Measurements from ENCODE around the gene PDZK1IP1.

- TF ChIP-seq CTCF (conservative IDR thresholded peaks at IDR 0.05) (no peak), ZFX (IDR thresholded peaks at IDR 0.05) (no peak)
Measured at GRCh38 chr1:47182676-47183235, 7.1 kb downstream of the PDZK1IP1 start.

Measured in C4-2B (cell line).